RWPE1 (cell line): ENCODE data around the gene CLRN2.

Experiments
- CTCF ChIA-PET: fragments of 350-600 bp; sonication (Branson Sonifier 250); formaldehyde crosslinking; extraction: SDS; loops from one replicate; lab custom pipeline; 2021; lab: Yijun Ruan, JAX
- POLR2A ChIA-PET: fragments of 400-600 bp; formaldehyde crosslinking; extraction: SDS; loops from one replicate; lab custom pipeline; 2020; ENCODE audit warnings: antibody characterized with exemption; ENCODE audit not compliant: low non-redundant PET; lab: Yijun Ruan, JAX
- DNase-seq: peaks from one replicate; pipeline ENCODE4 v3.0.0; 2012; ENCODE audit warnings: low spot score
- H3K27ac ChIP-seq: fragments of 450-650 bp; 2 replicates; pipeline ENCODE4 v1.5.1; 2017
- TF ChIP-seq, protein P1 (sequence below): fragments of 450-650 bp; conservative IDR thresholded peaks from 2 replicates; pipeline ENCODE4 v1.5.1; 2017; ENCODE audit warnings: low read depth, mild to moderate bottlenecking

The CLRN2 gene

DNA sequence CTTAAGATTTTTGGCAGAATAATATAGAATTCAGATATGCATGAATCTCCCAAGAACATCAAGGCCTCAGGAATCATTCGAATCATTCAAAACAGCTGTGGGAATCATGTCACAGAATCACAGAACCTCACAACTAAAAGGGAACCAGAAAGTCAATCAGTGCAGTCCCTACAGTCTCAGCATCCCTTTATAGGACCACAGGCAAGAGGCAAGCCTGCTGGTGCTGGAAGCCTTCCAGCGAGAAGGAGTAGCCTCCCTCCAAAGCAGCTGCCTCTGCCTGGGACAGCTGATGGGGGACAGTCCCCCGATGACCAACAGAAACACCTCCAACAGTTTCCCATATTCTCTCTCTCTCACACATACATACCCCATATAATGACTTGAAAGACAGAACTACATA, 23.8 kb upstream of the CLRN2 start:
- no peak for DNase-seq
- TF ChIP-seq, protein P1, sequence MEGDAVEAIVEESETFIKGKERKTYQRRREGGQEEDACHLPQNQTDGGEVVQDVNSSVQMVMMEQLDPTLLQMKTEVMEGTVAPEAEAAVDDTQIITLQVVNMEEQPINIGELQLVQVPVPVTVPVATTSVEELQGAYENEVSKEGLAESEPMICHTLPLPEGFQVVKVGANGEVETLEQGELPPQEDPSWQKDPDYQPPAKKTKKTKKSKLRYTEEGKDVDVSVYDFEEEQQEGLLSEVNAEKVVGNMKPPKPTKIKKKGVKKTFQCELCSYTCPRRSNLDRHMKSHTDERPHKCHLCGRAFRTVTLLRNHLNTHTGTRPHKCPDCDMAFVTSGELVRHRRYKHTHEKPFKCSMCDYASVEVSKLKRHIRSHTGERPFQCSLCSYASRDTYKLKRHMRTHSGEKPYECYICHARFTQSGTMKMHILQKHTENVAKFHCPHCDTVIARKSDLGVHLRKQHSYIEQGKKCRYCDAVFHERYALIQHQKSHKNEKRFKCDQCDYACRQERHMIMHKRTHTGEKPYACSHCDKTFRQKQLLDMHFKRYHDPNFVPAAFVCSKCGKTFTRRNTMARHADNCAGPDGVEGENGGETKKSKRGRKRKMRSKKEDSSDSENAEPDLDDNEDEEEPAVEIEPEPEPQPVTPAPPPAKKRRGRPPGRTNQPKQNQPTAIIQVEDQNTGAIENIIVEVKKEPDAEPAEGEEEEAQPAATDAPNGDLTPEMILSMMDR = no peak
- POLR2A ChIA-PET = no interaction called here
- H3K27ac ChIP-seq = no peak overlapping the region
- CTCF ChIA-PET = no interaction called here

DNA sequence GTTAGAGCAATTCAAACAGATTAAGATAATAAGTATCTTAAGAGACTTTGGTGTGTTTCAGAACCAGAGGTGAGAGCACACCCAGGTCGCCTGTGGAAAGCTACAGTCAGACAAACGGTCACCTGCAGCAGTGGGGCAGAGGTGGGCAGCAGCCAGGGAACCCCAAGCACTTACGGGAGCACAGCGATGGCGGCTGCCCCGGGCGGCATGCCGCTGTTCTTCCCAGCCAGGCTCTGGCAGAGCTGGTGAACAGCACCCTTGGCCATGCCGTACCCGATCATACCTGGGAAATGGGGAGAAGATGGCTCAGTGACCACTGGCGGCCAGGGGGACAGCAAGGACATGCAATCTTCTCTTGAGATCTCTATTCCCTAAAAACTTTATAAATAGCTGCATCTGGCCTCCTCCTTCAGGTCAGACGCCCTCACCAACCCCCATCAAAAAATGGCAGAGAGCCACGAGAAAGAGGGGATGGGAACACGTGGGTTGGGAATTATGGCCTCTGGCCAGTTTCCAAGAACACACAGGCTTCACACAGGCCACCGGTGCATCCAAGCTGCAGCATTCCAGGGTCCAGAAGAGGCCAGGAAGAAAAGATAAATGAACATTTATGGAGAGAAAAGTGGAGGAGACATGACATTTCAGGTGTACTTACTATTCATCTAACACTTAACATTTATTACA, 22.8 kb upstream of the CLRN2 start:
- DNase-seq = no peak
- POLR2A ChIA-PET = no interaction called here
- CTCF ChIA-PET = no interaction called here
- no peak overlapping the region for H3K27ac ChIP-seq
- TF ChIP-seq, protein P1 = no peak

DNA sequence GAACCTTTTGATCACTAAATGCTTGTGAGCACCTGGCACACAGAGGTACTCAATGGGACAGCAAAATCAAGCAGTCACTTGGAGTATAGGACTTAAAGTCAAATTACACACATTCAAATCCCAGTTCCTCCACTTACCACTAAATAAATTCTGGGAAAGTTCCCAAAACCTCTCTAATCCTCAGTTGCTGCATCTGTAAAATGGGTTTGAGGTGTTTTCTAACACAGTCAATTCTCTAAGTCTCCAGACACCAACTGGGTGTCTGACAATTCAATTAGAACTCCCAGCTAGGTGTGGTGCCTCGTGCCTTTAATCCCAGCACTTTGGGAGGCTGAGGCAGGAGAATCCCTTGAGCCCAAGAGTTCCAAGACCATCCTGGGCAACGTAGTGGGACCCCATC, 22.1 kb upstream of the CLRN2 start:
- H3K27ac ChIP-seq = no peak overlapping the region
- no peak for DNase-seq
- ChIA-PET POLR2A (no interaction called here), CTCF (no interaction called here)
- TF ChIP-seq, protein P1 = no peak

DNA sequence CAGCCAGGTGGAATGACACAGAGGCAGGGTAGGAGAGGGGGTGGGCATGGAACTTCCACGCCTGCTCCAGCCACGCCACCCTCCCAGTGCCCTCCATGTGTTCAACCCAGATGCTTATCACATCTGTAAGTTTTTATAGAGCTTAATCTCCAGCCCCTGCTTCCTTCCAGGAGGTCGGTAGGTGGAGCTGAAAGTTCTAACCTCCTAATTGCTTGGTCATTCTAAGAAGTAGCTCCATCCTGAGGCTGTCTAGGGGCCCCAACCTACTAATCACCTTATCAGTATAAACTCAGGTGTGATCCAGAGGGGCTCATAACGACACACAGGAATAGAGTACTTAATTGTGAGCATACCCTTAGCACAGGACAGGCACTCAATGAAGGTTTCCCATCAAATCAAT, 21.3 kb upstream of the CLRN2 start:
- DNase-seq = no peak
- TF ChIP-seq, protein P1 = no peak
- ChIA-PET CTCF (no interaction called here), POLR2A (no interaction called here)
- H3K27ac ChIP-seq = no peak overlapping the region

DNA sequence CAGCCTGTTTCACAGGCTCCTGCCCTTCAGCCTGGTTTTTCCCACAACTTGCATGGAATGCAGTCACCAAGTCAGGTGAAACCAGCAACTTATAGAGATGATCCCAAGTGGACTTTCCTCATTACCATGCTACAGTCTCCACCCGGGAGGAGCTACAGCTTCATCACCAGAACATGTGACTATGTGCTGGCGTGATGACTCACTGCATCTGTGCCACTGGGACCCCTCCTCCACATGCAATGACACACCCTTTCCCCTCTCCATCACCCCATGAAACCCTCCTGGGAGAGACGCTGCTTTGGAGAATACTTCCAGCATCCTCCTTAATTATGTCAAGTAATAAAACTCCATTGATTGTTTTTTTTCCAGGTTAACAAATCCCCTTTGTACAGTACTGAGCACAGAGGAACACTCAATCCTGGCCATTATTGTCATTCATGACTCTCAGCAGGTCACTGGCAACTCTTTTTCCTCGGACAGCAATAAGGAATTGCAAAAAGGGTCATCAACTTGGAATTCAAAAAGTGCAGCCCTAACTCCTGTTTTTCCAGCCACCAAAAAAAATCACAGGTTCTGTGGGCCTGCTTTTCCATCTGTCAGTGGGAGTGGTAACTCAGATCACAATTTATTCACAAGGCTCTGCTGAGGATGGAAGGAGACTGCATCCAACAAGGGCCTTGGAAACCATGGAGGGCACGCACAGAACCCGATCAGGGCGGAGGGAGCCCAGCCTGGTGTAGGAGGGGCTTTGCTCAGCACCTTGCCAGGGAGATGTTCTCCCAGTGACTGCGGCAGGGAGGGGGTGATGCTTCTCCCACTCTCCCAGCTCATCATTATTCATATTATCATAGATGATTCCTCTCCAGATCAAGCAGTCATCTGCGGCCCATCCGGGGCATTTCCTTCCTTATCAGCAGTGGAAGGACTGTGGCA, 20.4 kb upstream of the CLRN2 start:
- CTCF ChIA-PET = no interaction called here
- TF ChIP-seq, protein P1 = no peak
- DNase-seq = peak; percentile 31
- POLR2A ChIA-PET = no interaction called here
- H3K27ac ChIP-seq = peak overlapping the region; percentile 29

DNA sequence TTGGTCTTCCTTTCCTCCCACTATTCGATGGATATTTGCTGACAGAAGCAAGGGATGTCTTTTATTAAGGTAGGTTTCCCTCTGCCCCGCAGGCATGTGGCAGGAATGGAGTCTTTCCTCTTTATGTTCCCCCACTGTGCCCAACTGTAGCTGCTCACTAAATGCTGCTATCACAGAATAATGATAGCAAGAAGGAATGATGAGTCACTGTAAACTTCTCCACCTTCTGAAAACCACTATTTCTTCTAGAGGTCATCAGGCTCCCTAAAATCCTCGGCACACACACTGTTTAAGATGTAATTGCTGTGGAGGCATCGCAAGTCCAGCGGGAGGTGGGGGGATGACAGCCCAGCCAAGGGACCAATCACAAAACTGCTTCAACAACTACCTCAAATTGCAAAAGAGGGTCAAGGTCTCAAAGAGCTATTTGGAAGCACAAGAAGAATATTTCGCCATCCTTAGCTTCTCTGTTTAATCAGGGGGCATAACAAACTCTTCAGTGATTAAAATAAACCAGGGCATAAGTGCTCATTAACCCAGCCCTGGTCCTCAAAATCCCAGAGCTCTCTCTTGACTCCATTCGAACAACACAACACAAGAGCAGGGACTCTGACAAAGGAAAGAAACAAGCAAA, 17.0 kb upstream of the CLRN2 start:
- no peak overlapping the region for H3K27ac ChIP-seq
- POLR2A ChIA-PET = no interaction called here
- CTCF ChIA-PET = no interaction called here
- no peak for DNase-seq
- TF ChIP-seq, protein P1 = no peak
